Vagina (tissue), 2 donors: ENCODE data around the gene FUZ.

Experiments
- CTCF ChIP-seq, 3 experiments: fragments of 450-650 bp in 2 of 3; fragments of 200-600 bp in 1 of 3; sonication (generic) in 1 of 3; IDR thresholded peaks; one replicate each; pipeline ENCODE4 v1.5.1; 2017 to 2019; ENCODE audit warnings: antibody characterized with exemption in 3 of 3, mild to moderate bottlenecking in 2 of 3, moderate library complexity in 2 of 3
- POLR2A ChIP-seq, 2 donors: fragments of 450-650 bp; IDR thresholded peaks; one replicate each; pipeline ENCODE4 v1.6.1; 2017; ENCODE audit warnings: antibody characterized with exemption in 2 of 2, mild to moderate bottlenecking in 2 of 2, moderate library complexity in 2 of 2
- POLR2AphosphoS5 ChIP-seq, 2 donors: sonication (generic); formaldehyde crosslinking; IDR thresholded peaks; one replicate each; pipeline ENCODE4 v1.9.0; 2017; ENCODE audit warnings: antibody characterized with exemption in 2 of 2, mild to moderate bottlenecking in 2 of 2, low read depth in 1 of 2; ENCODE audit not compliant: insufficient read depth in 1 of 2

DNA sequence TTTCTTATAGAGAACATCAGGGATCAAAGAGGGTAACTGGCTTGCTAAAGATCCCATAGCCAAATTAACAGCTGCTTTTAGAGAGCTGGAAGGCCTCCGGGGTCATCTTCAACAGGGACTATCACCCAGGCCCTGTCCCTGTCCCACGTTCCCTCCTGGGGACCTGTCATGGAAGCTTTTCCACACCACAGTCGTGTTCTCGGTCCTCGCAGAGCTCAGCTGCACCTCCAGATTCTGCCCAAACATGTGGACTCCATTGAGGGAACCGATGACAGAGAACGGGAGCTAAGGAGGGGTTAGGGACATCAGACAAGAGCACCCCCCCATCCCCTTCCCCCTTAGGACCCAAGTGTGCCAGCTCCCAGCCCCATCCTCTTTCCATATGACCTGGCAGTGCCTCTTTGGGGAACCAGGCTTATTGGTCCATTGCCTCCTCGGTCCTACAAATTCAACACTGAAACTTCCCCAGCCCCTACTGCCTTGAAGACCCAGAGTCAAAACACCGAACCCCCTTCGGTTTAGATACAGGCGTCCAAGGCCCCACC lies 568 bp downstream of the FUZ start:
- no peak for TF ChIP-seq POLR2AphosphoS5 (IDR thresholded peaks at IDR 0.05; ENCODE audit: insufficient read depth in 1 of 2, low read depth in 1 of 2)
- no peak for TF ChIP-seq CTCF (IDR thresholded peaks at IDR 0.05)
- no peak for TF ChIP-seq POLR2A (IDR thresholded peaks at IDR 0.05)
